Esophagus squamous epithelium (tissue), 5 donors: Measurements from ENCODE around the gene OAS3. TPM values are rescaled to one million over a fixed set of nuclear protein-coding genes. Genes with fewer than 3 reads are reported as not detected.

Source experiments
- DNase-seq: peaks from one replicate; lab custom pipeline; 2025; lab: John Stamatoyannopoulos, UW
- H3K27ac ChIP-seq, 4 donors: fragments of 200-600 bp; sonication (generic); one replicate each; pipeline ENCODE4 v1.5.1; 2016 to 2019; ENCODE audit warnings: mild to moderate bottlenecking in 1 of 4
- H3K27me3 ChIP-seq, 4 donors: fragments of 200-600 bp; sonication (generic); 1 replicate in 3 of 4; 2 replicates in 1 of 4; pipeline versions ENCODE4 v1.5.1 to v1.6.0; 2017 to 2021; ENCODE audit warnings: antibody characterized with exemption in 1 of 4
- H3K36me3 ChIP-seq, 3 donors: fragments of 200-600 bp; sonication (generic); one replicate each; pipeline ENCODE4 v1.5.1; 2016 to 2019
- H3K4me1 ChIP-seq, 3 donors: fragments of 200-600 bp; sonication (generic); one replicate each; pipeline ENCODE4 v1.5.1; 2017 to 2019
- H3K4me3 ChIP-seq, 4 donors: fragments of 200-600 bp; sonication (generic); 1 replicate in 3 of 4; 2 replicates in 1 of 4; pipeline ENCODE4 v1.5.1; 2016 to 2019; ENCODE audit warnings: mild to moderate bottlenecking in 2 of 4, moderate library complexity in 1 of 4
- H3K9me3 ChIP-seq, 3 donors: fragments of 200-600 bp; sonication (generic); one replicate each; pipeline ENCODE4 v1.5.1; 2016 to 2019
- CTCF ChIP-seq, 6 experiments: fragments of 450-650 bp in 4 of 6; fragments of 200-600 bp in 2 of 6; sonication (generic) in 2 of 6; IDR thresholded peaks; one replicate each; pipeline ENCODE4 v1.5.1; 2016 to 2019; ENCODE audit warnings: antibody characterized with exemption in 6 of 6, mild to moderate bottlenecking in 4 of 6, moderate library complexity in 4 of 6
- POLR2A ChIP-seq, 4 donors: fragments of 450-650 bp; IDR thresholded peaks; one replicate each; pipeline ENCODE4 v1.6.1; 2017; ENCODE audit warnings: antibody characterized with exemption in 4 of 4, mild to moderate bottlenecking in 4 of 4, moderate library complexity in 3 of 4
- WGBS, 2 donors: methylation state at CpG; one replicate each; pipeline ENCODE4 v1.1.5; 2018; 5-methylcytosine and 5-hydroxymethylcytosine counted together
- intact Hi-C: fragments of 100-400 bp; cut with DNase I; formaldehyde crosslinking; loops from one replicate; pipeline ENCODE4 v1.15.0; 2022
- total RNA-seq, 4 donors: library from RNA; depleted of rRNA; stranded (reverse); fragments of >200 nt; gene quantifications; one replicate each; pipeline ENCODE4 v1.1.0, GENCODE V29; 2016
- donor health status: DM: yes; HTN: yes; CAD: no.

Gene OAS3
- total RNA-seq, 4 donors from 2014 or later: 25.2 to 40.0 (median 32.3) TPM

DNA sequence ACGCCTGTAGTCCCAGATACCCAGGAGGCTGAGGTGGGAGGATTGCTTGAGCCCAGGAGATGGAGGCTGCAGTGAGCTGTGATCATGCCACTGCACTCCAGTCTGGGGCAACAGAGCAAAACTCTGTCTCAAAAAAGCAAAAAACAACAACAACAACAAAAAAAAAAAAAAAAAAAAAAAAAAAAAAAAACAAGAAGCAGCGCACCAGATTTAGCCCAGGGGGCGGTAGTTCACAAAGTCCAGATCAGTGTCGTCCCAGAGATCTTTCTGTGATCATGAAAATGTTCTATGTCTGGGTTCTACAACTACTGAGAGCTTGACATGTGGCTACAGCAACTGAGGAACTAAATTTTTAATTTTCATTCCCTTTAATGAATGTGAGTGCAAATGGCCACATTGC lies 67.5 kb downstream of the OAS3 start:
- intact Hi-C loops: no loop called here
- no peaks in the 10 kb centered on the region for H3K9me3 ChIP-seq
- H3K27me3 ChIP-seq: no peaks in the 10 kb centered on the region
- H3K27ac ChIP-seq: no peak overlapping the region
- H3K36me3 ChIP-seq: peaks cover 0 to 91% (median 28%) of the 10 kb centered on the region in 3 donors
- 64 to 85% methylated on average over 4 of the region's 4 CpGs for WGBS, 2 donors
- TF ChIP-seq POLR2A (IDR thresholded peaks at IDR 0.05): no peak
- TF ChIP-seq CTCF (IDR thresholded peaks at IDR 0.05): no peak
- no peak for DNase-seq
- H3K4me3 ChIP-seq: no peak overlapping the region
- no peaks in the 10 kb centered on the region for H3K4me1 ChIP-seq

- intact Hi-C loops: no loop called here
- Histone ChIP-seq H3K4me1 (no peaks in the 10 kb centered on the region), H3K27me3 (no peaks in the 10 kb centered on the region), H3K27ac (no peak overlapping the region), H3K36me3 (peaks cover 0 to 91% (median 28%) of the 10 kb centered on the region in 3 donors), H3K4me3 (no peak overlapping the region), H3K9me3 (peaks cover 0 to 4% (median 0%) of the 10 kb centered on the region in 3 donors)
- TF ChIP-seq CTCF (IDR thresholded peaks at IDR 0.05): no peak
- TF ChIP-seq POLR2A (IDR thresholded peaks at IDR 0.05): no peak
- DNase-seq: no peak
- WGBS, 2 donors: 88 to 94% methylated on average over 5 to 7 of the region's 7 CpGs
Measured at GRCh38 chr12:113006206-113006605, 67.9 kb downstream of the OAS3 start.

GRCh38 chr12:113006641-113007040 lies 68.4 kb downstream of the OAS3 start:
- no peak for DNase-seq
- H3K4me3 ChIP-seq: no peak overlapping the region
- TF ChIP-seq POLR2A (IDR thresholded peaks at IDR 0.05) (no peak), CTCF (IDR thresholded peaks at IDR 0.05) (no peak)
- H3K9me3 ChIP-seq: peaks cover 0 to 8% (median 0%) of the 10 kb centered on the region in 3 donors
- H3K27me3 ChIP-seq: no peaks in the 10 kb centered on the region
- WGBS, 2 donors: 88 to 92% methylated on average over 5 to 6 of the region's 6 CpGs
- no peak overlapping the region for H3K27ac ChIP-seq
- H3K4me1 ChIP-seq: no peaks in the 10 kb centered on the region
- intact Hi-C loops: no loop called here
- H3K36me3 ChIP-seq: peaks cover 0 to 95% (median 28%) of the 10 kb centered on the region in 3 donors

DNA sequence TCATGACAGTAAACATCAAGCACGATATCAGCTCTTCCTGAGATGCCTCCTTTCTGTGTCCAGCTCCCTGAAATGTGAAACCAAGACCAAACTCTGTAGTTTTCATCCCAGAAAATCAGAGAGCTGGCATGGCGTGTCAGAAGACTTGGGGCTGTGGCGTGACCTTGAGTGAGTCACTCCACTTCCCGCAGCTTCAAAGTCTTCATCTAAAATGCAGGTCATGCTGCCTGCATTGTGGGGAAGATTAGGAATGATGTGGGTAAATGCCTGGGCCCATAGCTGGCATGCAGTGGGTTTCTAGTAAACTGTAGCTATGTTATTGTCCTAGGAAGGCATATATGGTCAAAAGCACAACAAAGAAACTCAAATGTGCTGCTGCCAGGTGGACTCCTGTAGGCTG lies 68.9 kb downstream of the OAS3 start:
- Histone ChIP-seq H3K36me3 (peaks cover 0 to 97% (median 28%) of the 10 kb centered on the region in 3 donors), H3K27me3 (no peaks in the 10 kb centered on the region), H3K4me1 (no peaks in the 10 kb centered on the region), H3K27ac (no peak overlapping the region), H3K9me3 (peaks cover 0 to 9% (median 0%) of the 10 kb centered on the region in 3 donors), H3K4me3 (no peak overlapping the region)
- intact Hi-C loops: no loop called here
- WGBS, 2 donors: 85 to 86% methylated on average over 4 of the region's 4 CpGs
- no peak for DNase-seq
- TF ChIP-seq POLR2A (IDR thresholded peaks at IDR 0.05) (no peak), CTCF (IDR thresholded peaks at IDR 0.05) (no peak)

DNA sequence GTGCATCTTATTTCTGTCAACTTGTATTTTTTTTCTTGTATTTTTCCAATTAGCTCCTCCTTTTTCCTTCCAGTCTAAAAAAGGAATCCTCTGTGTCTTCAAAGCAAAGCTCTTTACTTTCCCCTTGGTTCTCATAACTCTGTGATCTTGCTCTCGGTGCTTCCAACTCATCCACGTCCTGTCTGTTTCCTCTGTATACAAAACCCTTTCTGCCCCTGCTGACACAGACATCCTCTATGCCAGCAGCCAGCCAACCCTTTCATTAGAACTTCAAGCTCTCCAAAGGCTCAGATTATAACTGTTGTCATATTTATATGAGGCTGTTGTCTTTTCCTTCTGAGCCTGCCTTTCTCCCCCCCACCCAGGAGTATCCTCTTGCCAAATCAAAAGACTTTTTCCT lies 72.4 kb downstream of the OAS3 start:
- H3K36me3 ChIP-seq: peaks cover 0 to 62% (median 20%) of the 10 kb centered on the region in 3 donors
- H3K27me3 ChIP-seq: no peaks in the 10 kb centered on the region
- TF ChIP-seq CTCF (IDR thresholded peaks at IDR 0.05) (no peak), POLR2A (IDR thresholded peaks at IDR 0.05) (no peak)
- no peak overlapping the region for H3K4me3 ChIP-seq
- no peak for DNase-seq
- WGBS, 2 donors: 71 to 85% methylated on average over 2 of the region's 2 CpGs
- no peaks in the 10 kb centered on the region for H3K4me1 ChIP-seq
- H3K9me3 ChIP-seq: peaks cover 0 to 9% (median 0%) of the 10 kb centered on the region in 3 donors
- intact Hi-C loops: no loop called here
- no peak overlapping the region for H3K27ac ChIP-seq
